Brain microvascular endothelial cell (primary cell): ENCODE results near the gene CDC42EP3.

Experiments used
- DNase-seq: peaks from one replicate; pipeline ENCODE4 v3.0.0-alpha.2; 2020
- H3K27ac ChIP-seq: fragments of 250-450 bp; sonication (Bioruptor Pico); 2 replicates; pipeline ENCODE4 v1.5.1; 2020; ENCODE audit warnings: mild to moderate bottlenecking, moderate library complexity
- H3K27me3 ChIP-seq: fragments of 250-450 bp; sonication (Bioruptor Pico); replicated peaks from 2 replicates; pipeline ENCODE4 v1.5.1; 2020; ENCODE audit warnings: mild to moderate bottlenecking
- H3K36me3 ChIP-seq: fragments of 250-450 bp; sonication (Bioruptor Pico); replicated peaks from 2 replicates; pipeline ENCODE4 v1.5.1; 2020; ENCODE audit warnings: mild to moderate bottlenecking
- H3K4me3 ChIP-seq: 2 replicates; pipeline ENCODE4 v1.5.1; 2011; ENCODE audit warnings: low read depth, mild to moderate bottlenecking, control low read depth, low read length, moderate library complexity
- in situ Hi-C: cut with HindIII; loops from 2 replicates; pipeline ENCODE4 v1.10.0; 2017; ENCODE audit warnings: low sequenced_read_pairs, low pct_ligation_motif_present
- TF ChIP-seq, protein P1 (sequence below): IDR thresholded peaks from 2 replicates; pipeline ENCODE4 v1.5.1; 2011; ENCODE audit warnings: low read depth, mild to moderate bottlenecking, moderate library complexity, low read length, control low read depth, inconsistent platforms; ENCODE audit errors: missing control alignments

Gene CDC42EP3

DNA sequence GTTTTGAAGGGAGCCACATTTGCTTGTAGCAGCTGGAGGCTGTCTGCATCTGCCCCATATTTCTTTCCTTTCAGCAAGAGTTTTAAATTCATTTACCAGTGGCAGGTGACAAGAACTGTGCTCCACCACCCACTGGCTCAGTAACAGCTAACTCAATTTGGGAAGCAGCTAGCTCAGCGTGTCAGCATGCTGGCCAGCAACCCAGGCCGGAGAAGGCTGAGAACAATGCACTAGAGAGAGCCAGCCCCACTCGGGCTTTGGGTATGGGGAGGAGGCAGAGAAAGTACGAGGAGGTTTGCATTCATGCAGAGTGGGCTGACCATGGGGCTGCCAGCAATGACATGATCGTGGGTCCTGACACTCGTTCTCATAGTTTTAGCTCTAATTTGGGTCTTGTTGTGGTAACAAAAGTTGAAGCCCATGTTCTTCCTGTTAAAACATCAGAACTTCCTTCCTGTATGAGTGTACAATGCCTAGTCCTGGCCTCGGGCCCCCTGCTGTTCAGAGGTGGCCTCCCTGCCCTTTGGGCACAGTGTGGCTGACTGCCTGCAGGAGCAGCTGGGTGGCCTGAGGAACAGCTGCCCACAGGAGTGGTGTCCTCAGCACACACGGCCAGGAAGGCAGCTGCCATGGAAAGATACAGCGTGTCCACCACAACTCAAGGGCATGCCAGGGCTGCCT is 23.0 kb downstream of the CDC42EP3 start:
- in situ Hi-C loops = no loop called here
- H3K4me3 ChIP-seq = no peak overlapping the region
- no peak overlapping the region for H3K27ac ChIP-seq
- no peak for DNase-seq
- peaks cover 46% of the 10 kb centered on the region for H3K36me3 ChIP-seq
- TF ChIP-seq, protein P1, sequence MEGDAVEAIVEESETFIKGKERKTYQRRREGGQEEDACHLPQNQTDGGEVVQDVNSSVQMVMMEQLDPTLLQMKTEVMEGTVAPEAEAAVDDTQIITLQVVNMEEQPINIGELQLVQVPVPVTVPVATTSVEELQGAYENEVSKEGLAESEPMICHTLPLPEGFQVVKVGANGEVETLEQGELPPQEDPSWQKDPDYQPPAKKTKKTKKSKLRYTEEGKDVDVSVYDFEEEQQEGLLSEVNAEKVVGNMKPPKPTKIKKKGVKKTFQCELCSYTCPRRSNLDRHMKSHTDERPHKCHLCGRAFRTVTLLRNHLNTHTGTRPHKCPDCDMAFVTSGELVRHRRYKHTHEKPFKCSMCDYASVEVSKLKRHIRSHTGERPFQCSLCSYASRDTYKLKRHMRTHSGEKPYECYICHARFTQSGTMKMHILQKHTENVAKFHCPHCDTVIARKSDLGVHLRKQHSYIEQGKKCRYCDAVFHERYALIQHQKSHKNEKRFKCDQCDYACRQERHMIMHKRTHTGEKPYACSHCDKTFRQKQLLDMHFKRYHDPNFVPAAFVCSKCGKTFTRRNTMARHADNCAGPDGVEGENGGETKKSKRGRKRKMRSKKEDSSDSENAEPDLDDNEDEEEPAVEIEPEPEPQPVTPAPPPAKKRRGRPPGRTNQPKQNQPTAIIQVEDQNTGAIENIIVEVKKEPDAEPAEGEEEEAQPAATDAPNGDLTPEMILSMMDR = peak; percentile 21
- H3K27me3 ChIP-seq = no peaks in the 10 kb centered on the region

- no peaks in the 10 kb centered on the region for H3K27me3 ChIP-seq
- no peak overlapping the region for H3K27ac ChIP-seq
- TF ChIP-seq, protein P1 = no peak
- DNase-seq = no peak
- H3K4me3 ChIP-seq = no peak overlapping the region
- peaks cover 46% of the 10 kb centered on the region for H3K36me3 ChIP-seq
- in situ Hi-C loops = no loop called here
Observed at GRCh38 chr2:37647971-37648330, 23.5 kb downstream of the CDC42EP3 start.

DNA sequence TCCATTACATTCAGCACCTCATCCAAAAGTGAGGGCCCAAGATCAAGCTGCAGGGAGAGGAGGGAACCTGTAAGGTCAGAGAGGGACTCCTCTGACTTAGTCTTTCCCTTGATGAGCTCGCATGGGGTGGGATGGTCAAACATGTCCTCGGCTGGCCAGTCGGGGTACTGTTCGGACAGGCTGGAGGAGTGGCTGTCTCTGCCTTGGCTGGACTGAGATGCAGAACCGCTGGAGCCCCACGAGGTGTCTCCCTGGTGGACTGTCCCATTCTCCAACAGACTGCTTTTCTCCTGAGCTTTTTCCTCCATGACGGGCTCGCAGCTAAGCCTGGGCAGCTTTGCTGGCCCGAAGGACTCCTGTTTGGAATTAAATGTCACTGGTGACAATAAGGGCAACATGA is 25.6 kb downstream of the CDC42EP3 start:
- in situ Hi-C loops = no loop called here
- peaks cover 59% of the 10 kb centered on the region for H3K36me3 ChIP-seq
- DNase-seq = no peak
- TF ChIP-seq, protein P1 = no peak
- no peak overlapping the region for H3K27ac ChIP-seq
- H3K4me3 ChIP-seq = no peak overlapping the region
- H3K27me3 ChIP-seq = no peaks in the 10 kb centered on the region

DNA sequence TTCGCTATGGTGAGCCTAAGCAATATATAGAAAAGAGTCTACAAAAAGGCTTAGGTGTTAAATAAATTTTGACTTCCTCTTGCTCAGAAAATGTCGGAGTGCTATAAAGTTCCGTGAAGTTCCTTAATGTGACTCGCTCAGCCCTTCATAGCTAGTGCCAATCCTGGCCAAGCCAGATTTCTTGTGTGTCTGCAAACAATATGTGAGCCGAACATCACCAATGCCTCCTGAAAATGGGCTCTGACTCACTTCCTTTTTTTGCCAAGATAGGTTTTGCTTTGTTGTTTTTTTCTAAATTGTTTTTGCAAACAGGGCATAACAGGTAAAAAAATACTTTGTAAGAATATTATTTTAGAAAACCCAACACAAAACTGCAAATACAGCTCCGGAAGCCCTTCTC is 26.1 kb downstream of the CDC42EP3 start:
- H3K4me3 ChIP-seq = no peak overlapping the region
- no peak for DNase-seq
- TF ChIP-seq, protein P1 = no peak
- H3K36me3 ChIP-seq = peaks cover 59% of the 10 kb centered on the region
- H3K27me3 ChIP-seq = no peaks in the 10 kb centered on the region
- no peak overlapping the region for H3K27ac ChIP-seq
- in situ Hi-C loops = no loop called here

DNA sequence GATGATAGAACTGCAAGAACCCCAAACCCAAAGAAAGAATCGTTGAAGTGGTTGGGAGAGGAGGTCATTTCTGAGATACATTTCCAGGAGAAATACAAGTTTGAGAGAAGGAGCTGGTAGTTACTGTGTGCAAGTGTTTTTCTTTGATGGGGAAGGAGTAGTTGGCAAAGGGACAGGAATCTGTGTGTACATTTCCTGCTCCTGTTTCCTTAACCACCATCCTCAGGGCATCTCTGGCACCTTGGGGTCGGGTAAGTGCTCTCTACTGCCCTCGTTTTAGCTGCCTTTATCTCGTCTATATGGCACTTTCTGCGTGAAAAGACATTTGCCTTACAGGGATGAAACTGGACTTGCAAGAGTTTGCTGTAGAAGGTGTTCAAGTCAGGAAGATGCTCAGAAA is 27.3 kb downstream of the CDC42EP3 start:
- Histone ChIP-seq H3K36me3 (peaks cover 59% of the 10 kb centered on the region), H3K27ac (no peak overlapping the region), H3K27me3 (no peaks in the 10 kb centered on the region), H3K4me3 (no peak overlapping the region)
- TF ChIP-seq, protein P1 = no peak
- DNase-seq = no peak
- in situ Hi-C loops = no loop called here

DNA sequence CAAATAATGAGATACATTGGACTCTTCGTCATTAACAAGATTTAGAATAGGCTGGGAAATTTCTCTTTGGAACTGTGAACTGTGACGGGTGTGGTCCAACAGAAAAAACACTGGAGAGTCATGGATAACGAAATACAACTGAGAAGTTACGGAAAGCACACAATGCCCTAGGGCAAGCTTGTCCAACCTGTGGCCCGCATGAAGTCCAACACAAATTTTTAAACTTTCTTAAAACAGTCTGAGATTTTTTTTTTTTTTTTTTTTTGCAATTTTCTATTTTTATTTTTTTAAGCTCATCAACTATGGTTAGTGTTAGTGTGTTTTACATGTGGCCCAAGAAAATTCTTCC is 27.7 kb downstream of the CDC42EP3 start:
- H3K36me3 ChIP-seq = peaks cover 58% of the 10 kb centered on the region
- H3K27ac ChIP-seq = no peak overlapping the region
- H3K27me3 ChIP-seq = no peaks in the 10 kb centered on the region
- in situ Hi-C loops = no loop called here
- DNase-seq = no peak
- TF ChIP-seq, protein P1 = no peak
- H3K4me3 ChIP-seq = no peak overlapping the region
